HG03139 (cell line): ENCODE results near the gene BAD.
A peak's percentile ranks its signal among the peaks of the same experiment; 100 is the strongest.

Experiments
- ATAC-seq: cut with Tn5 transposase; IDR thresholded peaks from one replicate; pipeline ENCODE4 v1.9.1; 2021; ENCODE audit not compliant: unreplicated experiment

The BAD gene

DNA sequence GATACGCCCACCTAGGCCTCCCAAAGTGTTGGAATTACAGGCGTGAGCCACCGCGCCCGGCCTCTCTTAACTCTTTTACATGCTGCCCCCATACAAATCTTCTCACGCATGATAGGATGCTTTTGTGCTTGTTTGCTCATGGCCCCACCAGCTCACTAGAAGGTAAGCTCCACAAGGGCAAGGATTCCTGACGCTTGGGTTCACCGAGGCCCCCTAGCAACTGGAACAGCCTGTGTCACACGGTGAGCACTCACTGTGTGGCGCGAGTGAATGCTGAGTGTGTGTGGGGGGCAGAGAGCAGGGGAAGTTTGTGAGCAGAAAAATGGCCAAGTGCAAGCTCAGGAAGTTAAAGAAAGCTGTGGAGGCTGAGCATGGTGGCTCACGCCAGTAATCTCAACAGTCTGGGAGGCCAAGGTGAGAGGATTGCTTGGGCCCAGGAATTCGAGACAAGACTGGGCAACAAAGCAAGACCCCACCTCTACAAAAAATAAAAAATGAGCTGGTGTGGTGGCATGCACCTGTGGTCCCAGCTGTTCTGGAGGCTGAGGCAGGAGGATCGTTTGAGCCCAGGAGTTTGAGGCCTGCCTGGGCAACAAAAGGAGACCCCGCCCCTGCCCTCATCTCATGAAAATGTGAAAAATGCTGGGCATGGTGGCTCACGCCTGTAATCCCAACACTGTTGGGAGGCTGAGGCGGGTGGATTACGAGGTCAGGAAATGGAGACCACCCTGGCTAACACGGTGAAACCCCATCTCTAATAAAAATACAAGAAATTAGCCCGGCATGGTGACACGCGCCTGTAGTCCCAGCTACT, 2.3 kb downstream of the BAD start:
- no peak for ATAC-seq

DNA sequence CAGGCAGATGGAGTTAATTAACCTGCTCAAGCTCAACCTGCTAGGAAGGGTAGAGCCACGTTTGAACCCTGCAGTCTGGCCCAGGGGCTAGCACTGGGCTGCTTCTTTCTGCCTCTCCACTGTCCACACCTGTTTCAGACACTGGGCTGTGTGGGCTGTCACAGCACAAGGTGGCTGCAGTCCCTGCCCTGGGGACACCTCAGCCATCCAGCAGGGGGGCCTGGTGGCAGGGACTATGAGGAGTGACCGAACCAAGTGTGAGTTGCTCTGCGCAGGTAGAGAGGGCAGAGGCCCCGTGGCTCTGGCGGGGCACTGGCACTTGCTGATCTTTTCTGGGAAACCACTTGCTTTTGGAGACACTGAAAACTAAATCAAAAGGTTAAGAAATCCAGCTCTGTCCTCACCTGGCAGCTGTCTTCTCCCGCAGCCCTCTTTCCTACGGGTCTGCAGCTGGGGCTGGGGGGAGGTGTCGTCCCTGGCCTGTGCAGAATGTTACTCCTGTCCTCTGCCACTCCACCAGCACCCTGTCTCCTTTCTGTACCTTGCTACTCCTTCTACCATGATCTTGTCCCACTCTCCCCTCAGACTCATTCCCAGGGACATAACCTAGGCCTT, 5.8 kb downstream of the BAD start:
- ATAC-seq: no peak

DNA sequence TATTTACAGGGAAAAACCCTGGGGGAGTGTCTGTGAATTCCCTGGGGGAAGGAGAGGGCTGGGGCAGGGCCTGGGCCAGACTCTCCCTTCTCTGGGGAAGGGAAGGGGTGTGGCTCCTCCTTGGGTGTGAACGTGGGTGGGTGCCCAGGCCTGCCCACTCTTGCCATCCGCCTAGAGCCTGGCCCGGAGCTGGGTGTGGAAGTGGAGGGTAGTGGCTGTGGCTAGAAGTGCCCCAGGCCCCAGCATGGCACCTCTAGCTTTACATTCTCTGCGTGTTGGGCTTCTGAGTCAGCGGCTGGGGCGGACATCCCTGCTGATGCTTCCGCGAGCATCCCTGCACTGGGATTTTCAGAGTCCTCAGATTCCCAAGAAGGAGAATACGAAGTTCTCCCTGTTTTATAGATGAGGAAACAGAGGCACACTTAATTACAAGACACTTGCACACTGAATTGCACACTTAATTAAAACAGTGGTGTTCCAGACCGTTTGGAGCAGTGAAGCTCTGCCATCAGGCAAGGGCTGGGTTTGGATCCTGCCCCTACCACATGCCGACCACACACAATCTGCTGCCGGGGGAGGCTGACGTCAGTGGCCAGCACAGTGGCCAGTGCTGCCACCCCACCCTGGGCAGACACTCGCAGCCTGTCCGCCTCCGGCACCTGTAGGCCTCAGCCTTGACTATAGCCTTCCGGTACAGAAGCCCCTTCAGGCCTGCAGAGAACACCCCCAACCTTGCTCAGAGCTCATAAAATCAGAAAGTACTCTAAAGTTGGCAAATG, 7.6 kb downstream of the BAD start:
- no peak for ATAC-seq

DNA sequence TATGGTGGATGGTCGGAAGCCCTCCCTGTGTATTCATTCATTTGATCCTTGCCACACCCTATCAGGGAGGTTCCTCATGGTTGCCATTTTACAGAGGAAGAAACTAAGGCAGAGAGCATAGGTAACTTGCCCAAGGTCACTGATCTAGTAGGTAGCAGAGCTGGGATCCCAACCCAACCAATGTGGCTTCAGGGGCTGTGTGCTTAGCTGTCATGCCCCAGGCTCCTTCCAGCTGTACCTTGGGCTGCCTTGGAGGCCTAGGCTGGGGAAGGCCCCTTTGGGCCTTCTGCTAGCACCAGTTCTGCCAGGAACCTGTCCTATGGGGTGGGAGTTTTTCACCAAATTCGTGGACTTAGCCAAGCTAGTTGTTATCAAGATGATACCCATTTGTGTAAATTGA, 8.6 kb downstream of the BAD start:
- ATAC-seq: no peak

DNA sequence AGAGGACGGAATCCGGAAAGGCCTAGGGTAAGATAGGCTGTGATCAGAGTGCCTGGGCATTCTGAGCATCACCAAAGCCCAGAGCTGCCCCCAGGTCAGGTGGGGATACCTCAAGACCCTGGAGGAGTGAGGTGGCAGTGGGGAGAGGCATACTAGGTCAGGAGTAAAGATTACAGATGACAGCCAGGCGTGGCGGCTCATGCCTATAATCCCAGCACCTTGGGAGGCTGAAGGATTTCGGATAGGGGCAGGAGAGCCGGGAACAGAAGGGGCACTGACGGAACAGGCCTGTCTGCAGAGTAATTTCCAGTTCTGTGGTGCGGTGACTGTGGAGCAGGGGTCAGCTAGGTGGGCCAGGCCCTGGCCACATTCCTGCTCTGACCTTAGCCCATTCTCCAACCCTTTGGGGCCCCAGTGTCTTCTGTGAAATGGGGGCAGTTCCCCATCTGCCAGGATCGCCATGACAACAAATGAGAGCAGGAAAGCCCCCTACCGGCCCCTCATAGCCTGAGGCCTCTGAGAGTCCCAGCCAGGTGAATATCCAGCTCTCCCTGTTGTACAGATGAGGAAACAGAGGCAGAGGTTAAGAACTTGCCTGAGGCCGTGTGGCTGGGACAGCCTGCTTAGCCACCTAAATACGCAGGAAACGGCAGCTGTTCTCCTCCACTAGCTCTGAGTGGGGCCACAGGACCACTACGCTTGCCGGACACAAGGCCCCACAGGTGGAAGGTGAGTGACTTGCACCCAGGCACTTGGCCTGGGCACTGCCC, 9.2 kb downstream of the BAD start:
- ATAC-seq: no peak

DNA sequence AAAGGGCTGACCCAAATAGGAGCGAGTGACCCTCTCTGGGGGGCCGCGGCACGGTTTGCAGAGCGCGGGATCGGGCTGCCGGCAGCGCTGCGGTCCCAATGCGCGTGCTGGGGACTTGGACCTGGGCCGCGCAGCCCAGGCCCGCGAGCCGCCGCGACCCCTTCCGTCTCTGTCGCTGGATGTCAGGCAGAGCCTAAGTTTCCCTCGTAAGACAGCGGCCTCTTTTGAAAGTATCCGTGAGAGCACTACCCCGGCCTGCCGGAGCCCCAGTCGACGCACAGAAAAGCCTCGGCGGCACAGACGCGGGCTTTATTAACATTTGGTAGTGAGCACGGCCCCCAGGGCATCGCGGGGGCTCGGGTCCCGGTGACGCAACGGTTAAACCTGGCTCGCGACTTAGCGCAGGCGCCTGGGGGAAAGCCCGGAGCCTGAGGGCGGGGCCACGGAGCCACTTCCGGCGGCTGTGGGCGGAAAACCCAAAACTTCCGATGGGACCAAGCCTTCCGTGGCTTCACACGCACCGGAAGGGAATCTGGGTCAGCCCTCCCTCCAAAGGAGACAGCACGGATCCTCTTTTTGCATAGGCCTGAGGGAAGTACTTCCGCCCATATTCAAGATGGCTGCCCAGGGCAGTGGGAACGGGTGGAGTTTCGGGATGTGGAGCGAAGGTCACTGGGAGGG, 14.8 kb downstream of the BAD start:
- ATAC-seq: peak; percentile 56

DNA sequence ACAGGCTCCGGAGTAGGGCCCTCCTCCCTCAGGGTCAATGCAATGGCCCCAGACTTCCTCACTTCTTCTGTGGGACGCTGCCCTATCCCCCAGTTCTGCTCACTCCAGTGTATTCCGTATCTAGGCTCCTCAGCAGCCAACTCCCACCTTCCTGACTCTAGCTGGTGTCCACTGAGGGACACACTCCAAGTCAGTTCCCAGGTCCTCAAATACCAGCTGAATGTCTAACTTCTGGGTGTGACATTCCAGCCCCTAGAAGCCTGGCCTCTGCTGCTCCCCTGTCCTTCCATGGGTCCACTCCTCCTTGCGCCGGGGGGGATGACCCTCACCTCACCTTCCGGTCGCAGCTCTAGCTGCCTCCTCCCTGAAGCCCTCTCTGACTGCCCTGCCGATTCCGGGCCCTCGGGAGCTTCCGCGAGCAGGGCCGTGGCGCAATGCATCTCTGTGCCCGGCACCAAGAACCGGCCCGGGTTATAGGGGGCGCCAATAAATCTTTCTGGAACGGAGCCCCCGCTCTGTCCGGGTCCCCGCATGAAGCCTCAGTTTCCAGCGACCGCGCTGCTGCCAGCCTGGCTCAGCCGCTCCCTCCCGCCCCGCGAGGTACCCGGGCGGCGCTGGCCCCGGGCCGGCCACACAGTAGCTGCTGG, 15.4 kb downstream of the BAD start:
- no peak for ATAC-seq

DNA sequence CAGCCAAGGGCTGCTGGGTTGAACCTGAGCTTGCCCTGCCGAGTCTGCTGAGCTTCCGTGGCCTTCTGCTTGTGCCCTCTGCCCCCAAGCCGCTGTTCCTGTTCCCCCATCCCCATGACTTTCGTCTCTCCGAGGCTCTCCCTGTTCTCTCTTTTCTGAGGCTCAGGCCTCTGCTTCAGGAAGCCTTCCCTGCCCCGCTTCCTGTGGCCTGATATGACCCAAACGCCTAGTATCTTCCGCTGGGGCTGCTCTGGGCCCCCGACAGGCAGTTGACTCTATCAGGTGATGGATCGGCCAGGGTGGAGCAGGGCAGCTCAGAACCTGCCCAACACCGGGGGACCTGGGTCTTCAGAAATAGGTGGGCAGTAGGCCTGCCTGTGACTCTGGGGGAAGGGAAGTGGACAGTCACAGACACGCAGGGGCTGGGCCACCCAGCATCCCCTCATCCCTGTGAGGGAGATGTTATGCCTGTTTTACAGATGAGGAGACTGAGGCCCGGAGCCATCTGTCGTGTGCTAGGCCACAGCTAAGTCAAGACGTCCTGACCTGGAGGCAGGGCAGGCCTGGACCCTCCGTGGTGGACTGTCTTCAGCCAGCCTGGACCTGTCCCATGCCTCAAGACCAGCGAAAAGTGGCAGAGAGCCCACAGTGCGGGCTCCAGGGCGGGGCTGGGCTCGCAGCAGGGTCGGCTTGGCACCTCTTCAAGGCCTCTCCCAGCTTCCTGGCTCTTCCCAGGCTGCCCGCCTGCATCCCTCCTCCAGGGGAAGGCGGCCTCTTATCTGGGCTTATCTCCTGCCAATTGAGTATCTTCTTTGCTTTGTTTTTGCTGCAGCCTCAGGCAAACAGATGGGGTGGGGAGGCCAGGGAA, 16.2 kb downstream of the BAD start:
- no peak for ATAC-seq

DNA sequence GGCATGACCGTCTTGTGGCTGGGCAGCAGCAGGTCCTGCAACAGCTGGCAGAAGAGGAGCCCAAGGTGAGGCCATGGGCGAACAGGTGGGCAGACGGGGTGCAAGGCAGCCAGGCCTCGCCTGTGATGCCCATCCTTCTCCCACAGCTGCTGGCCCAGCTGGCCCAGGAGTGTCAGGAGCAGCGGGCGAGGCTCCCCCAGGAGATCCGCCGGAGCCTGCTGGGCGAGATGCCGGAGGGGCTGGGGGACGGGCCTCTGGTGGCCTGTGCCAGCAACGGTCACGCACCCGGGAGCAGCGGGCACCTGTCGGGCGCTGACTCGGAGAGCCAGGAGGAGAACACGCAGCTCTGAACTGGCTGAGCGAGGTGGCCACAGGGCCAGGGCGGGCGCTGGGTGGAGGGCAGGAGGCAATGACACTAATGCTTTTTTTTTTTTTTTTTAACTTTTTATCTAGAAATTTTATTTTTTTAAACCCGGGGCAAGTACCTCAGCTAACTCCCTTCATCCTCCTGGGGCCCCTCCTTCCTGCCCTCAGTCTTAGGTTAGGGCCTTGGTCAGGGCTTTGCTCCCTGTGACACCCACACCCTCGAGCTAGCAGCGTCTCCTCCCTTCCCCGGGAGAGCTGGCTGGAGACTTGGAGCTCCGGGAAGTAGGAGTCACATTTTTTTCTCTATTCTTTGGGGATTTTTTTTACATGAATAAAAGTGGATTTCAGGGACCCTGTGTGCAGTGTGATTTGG, 17.1 kb downstream of the BAD start:
- ATAC-seq: no peak

DNA sequence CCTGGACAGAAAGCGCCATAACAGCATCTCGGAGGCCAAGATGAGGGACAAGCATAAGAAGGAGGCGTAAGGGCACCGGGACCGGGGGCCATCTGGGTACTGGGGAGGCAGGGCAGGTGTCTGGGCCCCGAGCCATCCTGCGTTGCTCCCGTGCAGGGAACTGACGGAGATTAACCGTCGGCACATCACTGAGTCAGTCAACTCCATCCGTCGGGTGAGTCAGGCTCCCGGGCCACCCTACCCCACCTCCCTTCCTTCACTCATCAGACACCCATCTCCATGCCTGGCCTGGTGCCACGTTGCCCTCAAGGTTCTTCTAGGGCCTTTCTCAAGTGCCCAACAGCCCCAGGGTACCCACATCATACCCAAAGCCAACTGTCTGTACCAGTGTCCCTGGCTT, 18.1 kb downstream of the BAD start:
- ATAC-seq: no peak

DNA sequence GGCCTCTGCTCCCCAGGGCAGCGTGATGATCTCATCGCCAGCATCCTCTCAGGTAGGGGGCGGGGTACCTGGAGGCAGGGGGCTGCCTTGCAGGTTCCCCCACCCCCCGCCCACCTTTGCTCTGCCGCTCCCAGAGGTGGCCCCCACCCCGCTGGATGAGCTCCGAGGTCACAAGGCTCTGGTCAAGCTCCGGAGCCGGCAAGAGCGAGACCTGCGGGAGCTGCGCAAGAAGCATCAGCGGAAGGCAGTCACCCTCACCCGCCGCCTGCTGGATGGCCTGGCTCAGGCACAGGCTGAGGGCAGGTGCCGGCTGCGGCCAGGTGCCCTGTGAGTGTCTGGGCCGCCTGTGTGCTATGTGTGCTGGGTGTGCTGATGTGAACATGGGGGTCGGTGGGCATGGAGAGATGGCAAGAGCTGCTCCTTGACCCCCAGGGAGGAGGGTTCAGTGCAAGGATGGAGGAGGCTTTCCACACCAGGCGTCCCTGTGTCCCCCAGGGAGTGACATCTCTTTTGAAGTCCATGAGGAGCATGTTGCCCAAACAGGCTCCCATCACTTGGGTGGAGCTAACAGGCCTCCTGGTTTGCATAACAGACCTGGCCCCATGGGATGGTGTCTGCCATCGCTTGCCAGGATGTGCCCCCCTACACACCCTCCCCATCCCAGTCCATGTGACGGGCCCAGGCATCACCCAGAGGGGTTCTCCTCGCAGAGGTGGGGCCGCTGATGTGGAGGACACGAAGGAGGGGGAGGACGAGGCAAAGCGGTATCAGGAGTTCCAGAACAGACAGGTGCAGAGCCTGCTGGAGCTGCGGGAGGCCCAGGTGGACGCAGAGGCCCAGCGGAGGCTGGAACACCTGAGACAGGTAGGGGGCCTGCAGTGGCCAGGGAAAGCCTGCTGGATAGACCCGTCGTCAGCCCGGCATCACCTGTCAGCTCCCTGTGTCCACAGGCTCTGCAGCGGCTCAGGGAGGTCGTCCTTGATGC, 19.0 kb downstream of the BAD start:
- no peak for ATAC-seq

DNA sequence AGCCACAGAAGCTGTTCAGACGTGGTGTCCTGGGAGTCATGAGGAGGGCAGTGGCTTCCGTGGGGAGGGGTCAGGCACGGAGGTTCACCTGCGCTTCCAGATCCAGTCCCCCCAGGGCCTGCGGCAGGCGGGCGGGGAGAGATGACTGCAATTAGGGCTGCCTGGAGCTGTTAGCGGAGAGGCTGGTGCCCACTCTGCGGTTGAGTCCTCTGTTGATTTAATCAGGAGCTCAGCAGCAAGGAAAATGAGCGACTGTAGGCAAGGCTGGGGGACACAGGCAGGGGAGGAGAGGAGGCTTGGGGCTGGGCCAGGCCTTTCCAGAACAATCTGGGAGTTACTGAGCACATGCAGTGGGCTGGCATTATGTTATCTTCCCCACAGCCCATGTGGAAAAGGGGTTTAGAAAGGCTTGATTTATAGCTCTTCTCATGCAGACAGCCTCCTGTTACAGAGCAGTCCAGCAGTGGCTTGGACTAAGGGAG, 20.1 kb downstream of the BAD start:
- no peak for ATAC-seq

DNA sequence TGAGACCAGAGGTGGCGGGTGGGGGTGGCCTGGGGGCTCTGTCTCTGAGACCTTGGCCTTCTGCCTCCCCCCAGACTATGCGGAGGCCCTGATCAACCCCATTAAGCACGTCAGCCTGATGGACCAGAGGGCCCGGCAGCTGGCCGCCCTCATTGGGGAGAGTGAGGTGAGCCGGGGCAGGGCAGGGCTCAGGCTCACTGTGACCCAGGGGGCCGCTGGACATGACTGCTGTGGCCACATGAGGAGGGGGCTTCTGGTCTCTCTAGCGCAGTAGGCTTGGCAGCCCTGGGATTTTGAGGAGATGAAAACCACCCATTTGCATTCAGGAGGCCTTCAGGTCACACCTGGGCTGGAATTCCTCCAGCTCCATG, 20.5 kb downstream of the BAD start:
- no peak for ATAC-seq

DNA sequence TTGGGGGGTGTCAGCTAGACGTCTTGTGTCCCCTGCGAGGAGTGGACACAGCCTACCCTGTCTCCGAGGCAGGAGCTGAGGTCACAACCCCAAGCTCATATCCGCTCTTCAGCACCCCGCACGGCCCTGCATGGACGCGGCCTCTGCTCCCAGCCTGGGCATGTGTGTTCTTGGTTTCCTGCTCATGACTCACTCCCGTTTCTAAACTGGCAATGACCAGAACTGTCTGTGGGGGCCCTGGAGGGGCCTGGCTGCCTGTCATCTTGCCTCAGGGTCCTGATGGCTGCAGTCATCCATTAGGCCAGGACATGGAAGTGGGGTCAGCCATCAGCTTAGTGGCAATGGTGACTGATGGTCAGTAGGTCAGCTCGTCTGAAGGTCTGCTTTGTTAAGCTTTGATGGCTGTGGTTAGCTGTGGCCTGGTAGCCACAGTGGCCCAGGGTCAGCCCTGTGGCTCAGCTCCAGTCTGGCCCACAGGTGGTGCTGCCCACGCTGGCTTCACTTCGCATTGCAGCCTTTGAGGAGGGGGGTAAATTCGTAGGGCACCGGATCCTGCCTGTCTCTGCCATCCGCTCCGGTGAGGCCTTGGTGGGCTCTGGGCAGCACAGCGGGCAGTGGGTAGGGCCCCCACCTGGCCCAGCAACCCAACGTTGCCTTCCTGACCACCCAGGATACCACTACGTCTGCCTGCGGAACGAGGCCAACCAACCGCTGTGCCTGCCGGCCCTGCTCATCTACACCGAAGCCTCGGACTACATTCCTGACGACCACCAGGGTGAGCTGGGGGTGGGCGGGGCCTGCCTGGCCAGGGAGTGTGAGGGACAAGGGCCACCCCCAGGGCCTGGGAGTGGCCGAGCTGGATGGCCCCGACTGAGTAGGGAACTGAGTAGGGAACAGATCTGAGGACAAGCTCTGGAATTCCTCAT, 21.2 kb downstream of the BAD start:
- no peak for ATAC-seq

DNA sequence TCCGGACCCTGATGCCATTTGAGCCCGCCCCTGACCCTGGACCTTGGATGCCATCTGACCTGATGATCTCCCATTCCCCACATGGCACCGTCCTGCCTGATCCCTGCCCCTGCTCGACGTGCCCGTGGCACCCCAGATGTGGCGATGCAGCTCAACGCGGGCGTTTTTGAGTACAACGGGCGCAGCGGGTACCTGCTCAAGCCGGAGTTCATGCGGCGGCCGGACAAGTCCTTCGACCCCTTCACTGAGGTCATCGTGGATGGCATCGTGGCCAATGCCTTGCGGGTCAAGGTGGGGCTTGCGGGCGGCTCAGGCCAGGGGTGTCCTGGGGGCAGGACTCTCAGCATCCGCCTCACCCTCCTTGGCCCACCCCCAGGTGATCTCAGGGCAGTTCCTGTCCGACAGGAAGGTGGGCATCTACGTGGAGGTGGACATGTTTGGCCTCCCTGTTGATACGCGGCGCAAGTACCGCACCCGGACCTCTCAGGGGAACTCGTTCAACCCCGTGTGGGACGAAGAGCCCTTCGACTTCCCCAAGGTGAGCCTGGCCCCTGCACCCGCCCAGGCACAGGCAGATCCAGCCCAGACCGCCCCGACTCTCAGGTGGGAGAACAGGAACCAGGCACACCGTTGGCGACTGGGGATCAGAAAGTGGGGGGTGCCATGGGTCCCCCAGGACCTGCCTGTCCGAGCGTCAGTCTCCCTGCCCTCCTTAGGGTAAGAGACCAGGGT, 22.0 kb downstream of the BAD start:
- no peak for ATAC-seq
